Measurements from ENCODE around the gene RBBP8NL.

Gene RBBP8NL

GRCh38 chr20:62466072-62466760 is 38.9 kb upstream of the RBBP8NL start:
- TF ChIP-seq, protein P1, sequence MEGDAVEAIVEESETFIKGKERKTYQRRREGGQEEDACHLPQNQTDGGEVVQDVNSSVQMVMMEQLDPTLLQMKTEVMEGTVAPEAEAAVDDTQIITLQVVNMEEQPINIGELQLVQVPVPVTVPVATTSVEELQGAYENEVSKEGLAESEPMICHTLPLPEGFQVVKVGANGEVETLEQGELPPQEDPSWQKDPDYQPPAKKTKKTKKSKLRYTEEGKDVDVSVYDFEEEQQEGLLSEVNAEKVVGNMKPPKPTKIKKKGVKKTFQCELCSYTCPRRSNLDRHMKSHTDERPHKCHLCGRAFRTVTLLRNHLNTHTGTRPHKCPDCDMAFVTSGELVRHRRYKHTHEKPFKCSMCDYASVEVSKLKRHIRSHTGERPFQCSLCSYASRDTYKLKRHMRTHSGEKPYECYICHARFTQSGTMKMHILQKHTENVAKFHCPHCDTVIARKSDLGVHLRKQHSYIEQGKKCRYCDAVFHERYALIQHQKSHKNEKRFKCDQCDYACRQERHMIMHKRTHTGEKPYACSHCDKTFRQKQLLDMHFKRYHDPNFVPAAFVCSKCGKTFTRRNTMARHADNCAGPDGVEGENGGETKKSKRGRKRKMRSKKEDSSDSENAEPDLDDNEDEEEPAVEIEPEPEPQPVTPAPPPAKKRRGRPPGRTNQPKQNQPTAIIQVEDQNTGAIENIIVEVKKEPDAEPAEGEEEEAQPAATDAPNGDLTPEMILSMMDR (IDR thresholded peaks at IDR 0.05; ENCODE audit: borderline replicate concordance, extremely low read depth, low read length, poor library complexity, severe bottlenecking) = no peak
- TF ChIP-seq EZH2 (IDR thresholded peaks at IDR 0.05; ENCODE audit: borderline replicate concordance, low read depth, low read length, severe bottlenecking) = no peak
- no peaks in the 10 kb centered on the region for H3K79me2 ChIP-seq (ENCODE audit: insufficient read depth, low read length)
- H3K36me3 ChIP-seq (ENCODE audit: insufficient read depth, low read length) = no peaks in the 10 kb centered on the region
- H3K4me1 ChIP-seq (ENCODE audit: insufficient read depth, low read length) = no peaks in the 10 kb centered on the region
- H3K27ac ChIP-seq (ENCODE audit: low read length) = no peak overlapping the region
- H4K20me1 ChIP-seq (ENCODE audit: insufficient read depth, low read length) = peaks cover 12% of the 10 kb centered on the region
- DNase-seq (no peak), ATAC-seq (ENCODE audit: insufficient read depth, low read depth) (no peak)
- no peak overlapping the region for H3K4me3 ChIP-seq (ENCODE audit: low read depth in 1 of 2, low read length in 2 of 2)
- H3K9ac ChIP-seq (ENCODE audit: low read depth, low read length) = no peak overlapping the region
- no peaks in the 10 kb centered on the region for H3K9me3 ChIP-seq (ENCODE audit: insufficient read depth, low read length, severe bottlenecking)
- no peak overlapping the region for H3K4me2 ChIP-seq (ENCODE audit: insufficient read depth, low read length)
- peaks cover 5% of the 10 kb centered on the region for H3K27me3 ChIP-seq (ENCODE audit: insufficient read depth, low read length, poor library complexity)
- H2AFZ ChIP-seq (ENCODE audit: low read depth, low read length) = no peak overlapping the region

- Histone ChIP-seq H3K79me2 (ENCODE audit: insufficient read depth, low read length) (no peaks in the 10 kb centered on the region), H3K27me3 (ENCODE audit: insufficient read depth, low read length, poor library complexity) (peaks cover 3% of the 10 kb centered on the region), H4K20me1 (ENCODE audit: insufficient read depth, low read length) (peaks cover 15% of the 10 kb centered on the region), H3K27ac (ENCODE audit: low read length) (no peak overlapping the region), H3K4me3 (ENCODE audit: low read depth in 1 of 2, low read length in 2 of 2) (no peak overlapping the region), H3K36me3 (ENCODE audit: insufficient read depth, low read length) (no peaks in the 10 kb centered on the region), H3K9ac (ENCODE audit: low read depth, low read length) (no peak overlapping the region), H3K4me2 (ENCODE audit: insufficient read depth, low read length) (no peak overlapping the region), H2AFZ (ENCODE audit: low read depth, low read length) (no peak overlapping the region), H3K9me3 (ENCODE audit: insufficient read depth, low read length, severe bottlenecking) (no peaks in the 10 kb centered on the region), H3K4me1 (ENCODE audit: insufficient read depth, low read length) (no peaks in the 10 kb centered on the region)
- ATAC-seq (ENCODE audit: insufficient read depth, low read depth) (no peak), DNase-seq (no peak)
- no peak for TF ChIP-seq EZH2 (IDR thresholded peaks at IDR 0.05; ENCODE audit: borderline replicate concordance, low read depth, low read length, severe bottlenecking)
- TF ChIP-seq, protein P1 (IDR thresholded peaks at IDR 0.05; ENCODE audit: borderline replicate concordance, extremely low read depth, low read length, poor library complexity, severe bottlenecking) = no peak
Measured at GRCh38 chr20:62464990-62465389, 37.7 kb upstream of the RBBP8NL start.

DNA sequence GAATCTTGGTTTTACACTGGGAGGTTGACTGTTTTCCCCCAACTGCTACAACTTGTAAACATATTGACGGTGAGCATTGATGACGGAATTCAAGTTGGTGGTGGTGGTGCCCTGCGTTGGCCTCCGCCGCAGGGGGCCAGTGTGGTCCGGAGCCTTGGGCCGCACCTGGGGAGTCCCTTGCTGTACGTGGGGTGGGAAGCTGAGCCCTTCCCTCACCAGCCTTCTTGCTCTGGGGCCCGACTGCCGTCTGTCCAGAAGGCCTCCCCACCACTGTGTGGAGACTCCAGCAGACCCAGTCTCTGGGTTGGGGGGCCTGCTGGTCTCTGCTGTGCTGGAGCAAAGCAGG is 37.1 kb upstream of the RBBP8NL start:
- Histone ChIP-seq H3K27ac (ENCODE audit: low read length) (no peak overlapping the region), H3K36me3 (ENCODE audit: insufficient read depth, low read length) (no peaks in the 10 kb centered on the region), H3K9me3 (ENCODE audit: insufficient read depth, low read length, severe bottlenecking) (no peaks in the 10 kb centered on the region), H3K79me2 (ENCODE audit: insufficient read depth, low read length) (no peaks in the 10 kb centered on the region), H3K27me3 (ENCODE audit: insufficient read depth, low read length, poor library complexity) (no peaks in the 10 kb centered on the region), H2AFZ (ENCODE audit: low read depth, low read length) (no peak overlapping the region), H3K4me3 (ENCODE audit: low read depth in 1 of 2, low read length in 2 of 2) (no peak overlapping the region), H3K9ac (ENCODE audit: low read depth, low read length) (no peak overlapping the region), H3K4me1 (ENCODE audit: insufficient read depth, low read length) (no peaks in the 10 kb centered on the region), H4K20me1 (ENCODE audit: insufficient read depth, low read length) (peaks cover 15% of the 10 kb centered on the region), H3K4me2 (ENCODE audit: insufficient read depth, low read length) (no peak overlapping the region)
- DNase-seq = no peak
- ATAC-seq (ENCODE audit: insufficient read depth, low read depth) = no peak
- TF ChIP-seq EZH2 (IDR thresholded peaks at IDR 0.05; ENCODE audit: borderline replicate concordance, low read depth, low read length, severe bottlenecking) = no peak
- TF ChIP-seq, protein P1 (IDR thresholded peaks at IDR 0.05; ENCODE audit: borderline replicate concordance, extremely low read depth, low read length, poor library complexity, severe bottlenecking) = no peak

Data from DND-41 (cell line).